Ovary (tissue), 9 donors: ENCODE measurements around the gene LRP1-AS. TPM values are rescaled to one million over a fixed set of nuclear protein-coding genes. Genes with fewer than 3 reads are reported as not detected.

Source experiments
- DNase-seq, 5 donors: peaks; one replicate each; pipeline ENCODE4 v3.0.0-alpha.2; 2019 to 2020
- H3K27ac ChIP-seq, 2 donors: fragments of 200-600 bp; one replicate each; pipeline versions ENCODE4 v1.5.1 to v1.8.0; 2019 to 2022
- H3K27me3 ChIP-seq: fragments of 200-600 bp; one replicate; pipeline ENCODE4 v1.8.0; 2022
- H3K36me3 ChIP-seq: fragments of 200-600 bp; sonication (generic); one replicate; pipeline ENCODE4 v1.5.1; 2019
- H3K4me1 ChIP-seq: one replicate; pipeline ENCODE4 v1.8.1; 2013; ENCODE audit warnings: mild to moderate bottlenecking, moderate library complexity; ENCODE audit not compliant: insufficient read depth
- H3K4me3 ChIP-seq: fragments of 200-600 bp; sonication (generic); one replicate; pipeline ENCODE4 v1.5.1; 2017
- H3K9me3 ChIP-seq, 2 donors: fragments of 200-600 bp in 1 of 2; sonication (generic) in 1 of 2; one replicate each; pipeline versions ENCODE4 v1.5.1 to v1.8.1; 2013 to 2019; ENCODE audit warnings: mild to moderate bottlenecking in 1 of 2, moderate library complexity in 1 of 2
- EP300 ChIP-seq: sonication (generic); formaldehyde crosslinking; IDR thresholded peaks from one replicate; pipeline ENCODE4 v1.6.1; 2017; ENCODE audit warnings: antibody characterized with exemption
- POLR2A ChIP-seq: fragments of 450-650 bp; IDR thresholded peaks from one replicate; pipeline ENCODE4 v1.6.1; 2017; ENCODE audit warnings: antibody characterized with exemption, mild to moderate bottlenecking, moderate library complexity
- WGBS, 3 donors: extraction: QIAGEN DNeasy Blood & Tissue Kit in 1 of 3; methylation state at CpG; one replicate each; pipeline versions ENCODE4 v1.1.5 to v1.1.7; 2013 to 2017; 5-methylcytosine and 5-hydroxymethylcytosine counted together
- intact Hi-C, 4 donors: fragments of 100-400 bp; cut with DNase I; formaldehyde crosslinking; loops; one replicate each; pipeline versions ENCODE4 v1.11.0 to v1.15.1; 2022 to 2023
- polyA plus RNA-seq, 2 donors: library from polyadenylated mRNA; stranded (reverse); fragments of 200-250 nt in 1 of 2; fragments of 350-450 nt in 1 of 2; fragmentation: Illumina TruSeq in 1 of 2; extraction: RNeasy Lipid Tissue Mini Kit (QIAGEN cat#74804) in 1 of 2; gene quantifications; one replicate each; pipeline ENCODE4 v1.2.3, GENCODE V29; 2013 to 2014
- total RNA-seq, 7 donors: library from RNA; depleted of rRNA in 2 of 7; stranded (reverse); fragments of >200 nt in 2 of 7; fragmentation: NEBNext Ultra II Directional in 3 of 7; extraction: Animal tissue kit (Norgen Biotek cat#: 25700) in 3 of 7; gene quantifications; one replicate each; pipeline versions ENCODE4 v1.1.0 to v1.2.4, GENCODE V29; 2016 to 2023
- TF ChIP-seq, protein P1 (sequence below), 3 donors: fragments of 450-650 bp in 2 of 3; fragments of 200-600 bp in 1 of 3; IDR thresholded peaks; one replicate each; pipeline versions ENCODE4 v1.5.1 to v1.8.0; 2016 to 2022; ENCODE audit warnings: antibody characterized with exemption in 3 of 3, mild to moderate bottlenecking in 1 of 3
- donor health status: DM: no; HTN: no; CAD: no; lungs with moderate emphysema.
- donor health status: DM: no; HTN: no; CAD: no.
- donor health status: Bipolar disorder and iron deficiency.
- donor health status: DM: yes; HTN: yes; CAD: no.
- donor health status: DM: no; HTN: no; CAD: no.
- donor health status: DM: yes; HTN: yes; CAD: no.

Gene LRP1-AS
- total and polyA plus RNA-seq, 9 donors, result not detected

GRCh38 chr12:57175428-57176138 is 28.2 kb upstream of the LRP1-AS start:
- Histone ChIP-seq H3K27me3 (no peaks in the 10 kb centered on the region), H3K4me3 (no peak overlapping the region), H3K9me3 (no peaks in the 10 kb centered on the region), H3K36me3 (no peaks in the 10 kb centered on the region), H3K4me1 (peaks cover 5% of the 10 kb centered on the region), H3K27ac (peak overlapping the region in 1 of 2 donors; percentile 43)
- 36 to 39% (median 37%) methylated on average over 27 to 29 of the region's 29 CpGs for WGBS, 3 donors
- intact Hi-C loops, result loop anchor here in 2 of 4 donors (2.0 to 5.0 kb wide), 3 partner anchors 47 to 103 kb away; partner anchors contain the start of gene LRP1 (in 1 of the 2)
- DNase-seq, result peak; percentile 83 to 92 (median 90)
- no peak for TF ChIP-seq POLR2A
- TF ChIP-seq, protein P1, sequence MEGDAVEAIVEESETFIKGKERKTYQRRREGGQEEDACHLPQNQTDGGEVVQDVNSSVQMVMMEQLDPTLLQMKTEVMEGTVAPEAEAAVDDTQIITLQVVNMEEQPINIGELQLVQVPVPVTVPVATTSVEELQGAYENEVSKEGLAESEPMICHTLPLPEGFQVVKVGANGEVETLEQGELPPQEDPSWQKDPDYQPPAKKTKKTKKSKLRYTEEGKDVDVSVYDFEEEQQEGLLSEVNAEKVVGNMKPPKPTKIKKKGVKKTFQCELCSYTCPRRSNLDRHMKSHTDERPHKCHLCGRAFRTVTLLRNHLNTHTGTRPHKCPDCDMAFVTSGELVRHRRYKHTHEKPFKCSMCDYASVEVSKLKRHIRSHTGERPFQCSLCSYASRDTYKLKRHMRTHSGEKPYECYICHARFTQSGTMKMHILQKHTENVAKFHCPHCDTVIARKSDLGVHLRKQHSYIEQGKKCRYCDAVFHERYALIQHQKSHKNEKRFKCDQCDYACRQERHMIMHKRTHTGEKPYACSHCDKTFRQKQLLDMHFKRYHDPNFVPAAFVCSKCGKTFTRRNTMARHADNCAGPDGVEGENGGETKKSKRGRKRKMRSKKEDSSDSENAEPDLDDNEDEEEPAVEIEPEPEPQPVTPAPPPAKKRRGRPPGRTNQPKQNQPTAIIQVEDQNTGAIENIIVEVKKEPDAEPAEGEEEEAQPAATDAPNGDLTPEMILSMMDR (IDR thresholded peaks at IDR 0.05), result peak; percentile 72 to 90 (median 87)
- no peak for TF ChIP-seq EP300

DNA sequence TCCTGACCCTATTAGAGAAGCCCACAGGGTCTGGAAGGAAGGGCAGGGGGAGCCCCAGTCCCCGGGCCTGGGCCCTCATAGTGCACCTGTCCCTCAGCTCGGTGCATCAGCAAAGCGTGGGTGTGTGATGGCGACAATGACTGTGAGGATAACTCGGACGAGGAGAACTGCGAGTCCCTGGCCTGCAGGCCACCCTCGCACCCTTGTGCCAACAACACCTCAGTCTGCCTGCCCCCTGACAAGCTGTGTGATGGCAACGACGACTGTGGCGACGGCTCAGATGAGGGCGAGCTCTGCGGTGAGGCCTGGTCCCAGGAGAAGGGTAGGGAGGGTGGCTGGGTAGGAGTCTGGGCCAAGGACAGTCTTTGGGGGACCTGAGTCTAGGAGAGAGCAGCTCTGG is 26.3 kb upstream of the LRP1-AS start:
- Histone ChIP-seq H3K36me3 (no peaks in the 10 kb centered on the region), H3K27me3 (no peaks in the 10 kb centered on the region), H3K4me1 (peaks cover 9% of the 10 kb centered on the region), H3K27ac (no peak overlapping the region), H3K4me3 (no peak overlapping the region), H3K9me3 (no peaks in the 10 kb centered on the region)
- peak in 1 of 5 donors; percentile 38 for DNase-seq
- intact Hi-C loops, result loop anchor here in 1 of 4 donors (2.0 kb wide), 1 partner anchor 47 kb away; no protein-coding TSS in a partner anchor
- WGBS, 3 donors, result 83 to 86% (median 85%) methylated on average over 14 of the region's 14 CpGs
- TF ChIP-seq EP300 (no peak), POLR2A (no peak)
- TF ChIP-seq, protein P1 (IDR thresholded peaks at IDR 0.05), result no peak

DNA sequence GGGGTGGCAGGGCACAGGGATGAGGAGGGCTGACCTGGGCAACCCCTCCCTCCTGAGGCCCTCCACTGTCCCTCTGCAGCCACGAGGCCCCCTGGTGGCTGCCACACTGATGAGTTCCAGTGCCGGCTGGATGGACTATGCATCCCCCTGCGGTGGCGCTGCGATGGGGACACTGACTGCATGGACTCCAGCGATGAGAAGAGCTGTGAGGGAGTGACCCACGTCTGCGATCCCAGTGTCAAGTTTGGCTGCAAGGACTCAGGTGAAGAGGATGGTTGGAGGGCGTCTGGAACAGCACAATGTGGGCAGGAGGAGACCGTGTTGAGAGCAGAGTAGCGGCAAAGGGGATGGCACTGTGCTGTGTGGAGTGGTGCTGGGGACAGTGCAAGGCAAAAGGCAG is 25.7 kb upstream of the LRP1-AS start:
- Histone ChIP-seq H3K4me3 (no peak overlapping the region), H3K4me1 (peaks cover 9% of the 10 kb centered on the region), H3K9me3 (no peaks in the 10 kb centered on the region), H3K27me3 (no peaks in the 10 kb centered on the region), H3K36me3 (no peaks in the 10 kb centered on the region), H3K27ac (peak overlapping the region in 1 of 2 donors; percentile 73)
- intact Hi-C loops, result no loop called here
- peak in 2 of 5 donors; percentile 47 to 55 for DNase-seq
- no peak for TF ChIP-seq POLR2A
- TF ChIP-seq, protein P1 (IDR thresholded peaks at IDR 0.05), result peak in 2 of 3 donors; percentile 30 to 44
- TF ChIP-seq EP300, result no peak
- WGBS, 3 donors, result 62 to 71% (median 67%) methylated on average over 11 of the region's 11 CpGs

- no peaks in the 10 kb centered on the region for H3K9me3 ChIP-seq
- DNase-seq, result peak; percentile 80 to 90 (median 80)
- H3K27me3 ChIP-seq, result no peaks in the 10 kb centered on the region
- peak overlapping the region in 1 of 2 donors; percentile 73 for H3K27ac ChIP-seq
- 11 to 20% (median 17%) methylated on average over 4 of the region's 4 CpGs for WGBS, 3 donors
- peaks cover 9% of the 10 kb centered on the region for H3K4me1 ChIP-seq
- intact Hi-C loops, result no loop called here
- TF ChIP-seq, protein P1 (IDR thresholded peaks at IDR 0.05), result no peak
- TF ChIP-seq POLR2A (no peak), EP300 (no peak)
- no peaks in the 10 kb centered on the region for H3K36me3 ChIP-seq
- no peak overlapping the region for H3K4me3 ChIP-seq
These were observed 24.2 kb upstream of the LRP1-AS start for GRCh38 chr12:57171668-57172067.
